Measurements from ENCODE around the gene MT1X. TPM values are rescaled to one million over a fixed set of nuclear protein-coding genes. Genes with fewer than 3 reads are reported as not detected.
"Not testable (repeated sequence)": the region's sequence is repeated elsewhere in the genome, so short reads cannot be mapped to it uniquely, and the experiment has no call there.

Gene MT1X
- total RNA-seq, 2 experiments from 2014 or later, result 17.1 to 21.2 TPM

DNA sequence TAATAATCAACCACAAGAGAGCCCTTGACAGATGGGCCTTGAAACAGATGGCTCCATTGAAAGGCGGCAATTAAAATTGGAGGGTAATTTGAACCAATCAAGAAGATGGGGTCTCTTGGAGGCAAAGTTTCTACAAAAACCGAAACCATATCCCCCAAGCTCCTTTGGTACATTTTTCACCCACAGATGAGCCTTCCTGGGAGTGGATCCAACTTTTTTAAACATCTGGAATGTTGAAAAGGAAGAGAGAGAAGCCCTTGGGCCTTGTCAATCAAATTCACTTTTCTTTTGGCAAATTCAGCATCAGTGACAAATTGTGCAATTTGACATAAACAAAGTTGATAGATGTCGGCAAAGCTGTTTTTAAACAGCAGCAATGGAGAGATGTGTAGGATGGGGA is 34.5 kb downstream of the MT1X start:
- Histone ChIP-seq H3K9me2 (ENCODE audit: insufficient read depth, low read length) (no peaks in the 10 kb centered on the region), H3K4me2 (ENCODE audit: low read length) (no peak overlapping the region), H3K36me3 (ENCODE audit: insufficient read depth, low read length) (no peaks in the 10 kb centered on the region), H3K4me1 (ENCODE audit: insufficient read depth, low read length, poor library complexity, severe bottlenecking) (peaks cover 4% of the 10 kb centered on the region), H4K20me1 (ENCODE audit: insufficient read depth, low read length) (no peaks in the 10 kb centered on the region), H3K79me2 (ENCODE audit: insufficient read depth, low read depth, low read length) (no peaks in the 10 kb centered on the region), H3K27ac (ENCODE audit: low read depth, low read length, poor library complexity, severe bottlenecking) (no peak overlapping the region), H3K4me3 (ENCODE audit: low read depth, low read length, poor library complexity, severe bottlenecking) (no peak overlapping the region), H3K9me3 (ENCODE audit: low read length) (no peaks in the 10 kb centered on the region), H2AFZ (ENCODE audit: low read length) (no peak overlapping the region)
- TF ChIP-seq EZH2phosphoT487 (IDR thresholded peaks at IDR 0.05; ENCODE audit: borderline replicate concordance, low read depth, low read length), result no peak
- TF ChIP-seq, protein P1, sequence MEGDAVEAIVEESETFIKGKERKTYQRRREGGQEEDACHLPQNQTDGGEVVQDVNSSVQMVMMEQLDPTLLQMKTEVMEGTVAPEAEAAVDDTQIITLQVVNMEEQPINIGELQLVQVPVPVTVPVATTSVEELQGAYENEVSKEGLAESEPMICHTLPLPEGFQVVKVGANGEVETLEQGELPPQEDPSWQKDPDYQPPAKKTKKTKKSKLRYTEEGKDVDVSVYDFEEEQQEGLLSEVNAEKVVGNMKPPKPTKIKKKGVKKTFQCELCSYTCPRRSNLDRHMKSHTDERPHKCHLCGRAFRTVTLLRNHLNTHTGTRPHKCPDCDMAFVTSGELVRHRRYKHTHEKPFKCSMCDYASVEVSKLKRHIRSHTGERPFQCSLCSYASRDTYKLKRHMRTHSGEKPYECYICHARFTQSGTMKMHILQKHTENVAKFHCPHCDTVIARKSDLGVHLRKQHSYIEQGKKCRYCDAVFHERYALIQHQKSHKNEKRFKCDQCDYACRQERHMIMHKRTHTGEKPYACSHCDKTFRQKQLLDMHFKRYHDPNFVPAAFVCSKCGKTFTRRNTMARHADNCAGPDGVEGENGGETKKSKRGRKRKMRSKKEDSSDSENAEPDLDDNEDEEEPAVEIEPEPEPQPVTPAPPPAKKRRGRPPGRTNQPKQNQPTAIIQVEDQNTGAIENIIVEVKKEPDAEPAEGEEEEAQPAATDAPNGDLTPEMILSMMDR (conservative IDR thresholded peaks at IDR 0.05; ENCODE audit: low read length), result no peak
- DNase-seq (ENCODE audit: low spot score), result no peak
- no TSS peak for BruUV-seq (replicated peaks)
- ChIA-PET POLR2A (interaction anchor here (1.0 to 1.1 kb wide), 2 partner anchors 9 to 12 kb away, joined by 3 to 5 read pairs; no protein-coding TSS in a partner anchor), CTCF (ENCODE audit: unreplicated experiment) (no interaction called here)
- intact Hi-C loops (cut with micrococcal nuclease; ENCODE audit: unreplicated experiment), result loop anchor here (1.0 kb wide), 1 partner anchor 28 kb away; no protein-coding TSS in a partner anchor

DNA sequence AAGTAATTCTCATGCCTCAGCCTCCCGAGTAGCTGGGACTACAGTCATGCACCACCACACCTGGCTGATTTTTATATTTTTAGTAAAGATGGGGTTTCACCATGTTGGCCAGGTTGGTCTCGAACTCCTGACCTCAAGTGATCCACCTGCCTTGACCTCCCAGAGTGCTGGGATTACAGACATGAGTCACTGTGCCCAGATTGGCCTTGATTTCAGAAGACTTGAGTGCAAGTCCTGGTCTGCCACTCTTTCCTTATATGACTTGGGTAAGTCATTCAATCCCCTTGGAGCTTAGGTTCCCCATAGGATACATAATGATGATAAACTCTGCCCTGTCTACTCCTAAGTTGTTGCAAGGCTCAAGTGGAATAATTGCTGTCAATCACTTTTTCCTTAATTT is 35.3 kb downstream of the MT1X start:
- CTCF ChIA-PET (ENCODE audit: unreplicated experiment); H3K9me3 ChIP-seq (ENCODE audit: low read length); H2AFZ ChIP-seq (ENCODE audit: low read length); H3K9me2 ChIP-seq (ENCODE audit: insufficient read depth, low read length); H4K20me1 ChIP-seq (ENCODE audit: insufficient read depth, low read length); DNase-seq (ENCODE audit: low spot score); H3K4me3 ChIP-seq (ENCODE audit: low read depth, low read length, poor library complexity, severe bottlenecking); H3K36me3 ChIP-seq (ENCODE audit: insufficient read depth, low read length); H3K4me1 ChIP-seq (ENCODE audit: insufficient read depth, low read length, poor library complexity, severe bottlenecking); BruUV-seq (replicated peaks); intact Hi-C loops (cut with micrococcal nuclease; ENCODE audit: unreplicated experiment); H3K4me2 ChIP-seq (ENCODE audit: low read length); H3K79me2 ChIP-seq (ENCODE audit: insufficient read depth, low read depth, low read length); H3K27ac ChIP-seq (ENCODE audit: low read depth, low read length, poor library complexity, severe bottlenecking): not testable (repeated sequence)
- POLR2A ChIA-PET, result interaction anchor here (1.0 to 1.1 kb wide), 2 partner anchors 8 to 11 kb away, joined by 3 to 4 read pairs; no protein-coding TSS in a partner anchor

DNA sequence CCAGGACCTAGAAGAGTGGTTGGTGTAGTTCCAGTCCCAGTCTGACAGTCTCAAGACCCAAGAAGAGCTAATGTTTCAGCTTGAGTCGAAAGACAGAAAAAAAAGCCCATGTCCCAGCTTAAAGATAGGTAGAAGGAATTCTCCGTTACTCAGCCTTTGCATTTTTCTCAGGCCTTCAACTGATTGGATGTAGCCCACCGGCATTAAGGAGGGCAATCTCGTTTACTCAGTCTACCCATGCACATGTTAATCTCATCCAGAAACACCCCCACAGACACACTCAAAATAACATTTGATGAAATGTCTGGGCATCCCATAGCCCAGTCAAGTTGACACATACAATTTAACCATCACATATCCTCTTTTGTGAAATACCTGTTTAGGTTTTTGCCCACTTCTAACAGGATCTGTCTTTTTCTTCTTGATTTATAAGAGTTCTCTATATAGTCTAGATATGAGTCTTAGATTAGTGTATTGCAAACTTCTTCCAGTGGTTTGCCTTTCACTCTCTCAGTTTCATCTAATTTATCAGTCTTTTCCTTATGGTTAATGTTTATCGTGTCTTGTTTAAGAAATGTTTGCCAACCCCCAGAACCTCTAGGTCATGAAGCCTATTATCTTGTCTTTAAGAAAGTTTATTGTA is 40.1 kb downstream of the MT1X start:
- CTCF ChIA-PET (ENCODE audit: unreplicated experiment), result no interaction called here
- intact Hi-C loops (cut with micrococcal nuclease; ENCODE audit: unreplicated experiment), result no loop called here
- POLR2A ChIA-PET, result no interaction called here

More for the DNA sequence above, 40.1 kb downstream of the MT1X start:
- TF ChIP-seq, protein P1 (conservative IDR thresholded peaks at IDR 0.05; ENCODE audit: low read length), result no peak
- no peak for TF ChIP-seq EZH2phosphoT487 (IDR thresholded peaks at IDR 0.05; ENCODE audit: borderline replicate concordance, low read depth, low read length)
- Histone ChIP-seq H3K9me2 (ENCODE audit: insufficient read depth, low read length) (no peaks in the 10 kb centered on the region), H4K20me1 (ENCODE audit: insufficient read depth, low read length) (no peaks in the 10 kb centered on the region), H3K4me1 (ENCODE audit: insufficient read depth, low read length, poor library complexity, severe bottlenecking) (no peaks in the 10 kb centered on the region), H3K4me3 (ENCODE audit: low read depth, low read length, poor library complexity, severe bottlenecking) (no peak overlapping the region), H2AFZ (ENCODE audit: low read length) (no peak overlapping the region), H3K4me2 (ENCODE audit: low read length) (no peak overlapping the region), H3K27ac (ENCODE audit: low read depth, low read length, poor library complexity, severe bottlenecking) (no peak overlapping the region), H3K36me3 (ENCODE audit: insufficient read depth, low read length) (no peaks in the 10 kb centered on the region), H3K9me3 (ENCODE audit: low read length) (no peaks in the 10 kb centered on the region), H3K79me2 (ENCODE audit: insufficient read depth, low read depth, low read length) (no peaks in the 10 kb centered on the region)
- no peak for DNase-seq (ENCODE audit: low spot score)
- BruUV-seq (replicated peaks), result no TSS peak

All from OCI-LY7 (cell line).